ENCODE results near the gene CEP164. TPM values are rescaled to one million over a fixed set of nuclear protein-coding genes. Genes with fewer than 3 reads are reported as not detected.

The CEP164 gene
- polyA plus RNA-seq, 2 donors: 8.0 to 19.8 TPM

- Histone ChIP-seq H3K9me3 (ENCODE audit: control insufficient read depth in 2 of 2, insufficient read depth in 1 of 2, low read depth in 1 of 2, low read length in 1 of 2) (no peaks in the 10 kb centered on the region), H3K27ac (ENCODE audit: low read depth in 2 of 2, low read length in 1 of 2) (no peak overlapping the region), H3K4me1 (ENCODE audit: control insufficient read depth in 2 of 2, insufficient read depth in 2 of 2, low read length in 1 of 2) (no peaks in the 10 kb centered on the region), H3K36me3 (ENCODE audit: control insufficient read depth in 2 of 2, insufficient read depth in 2 of 2, low read length in 1 of 2) (peaks cover 17 to 33% of the 10 kb centered on the region in 2 donors), H3K4me3 (ENCODE audit: low read depth in 1 of 2, low read length in 2 of 2) (no peak overlapping the region), H3K27me3 (ENCODE audit: control insufficient read depth in 1 of 2, insufficient read depth in 2 of 2, low read length in 2 of 2) (no peaks in the 10 kb centered on the region)
- 95 to 98% methylated on average over 9 of the region's 9 CpGs for WGBS, 2 donors
Measured at GRCh38 chr11:117385906-117386305, 58.3 kb downstream of the CEP164 start.

DNA sequence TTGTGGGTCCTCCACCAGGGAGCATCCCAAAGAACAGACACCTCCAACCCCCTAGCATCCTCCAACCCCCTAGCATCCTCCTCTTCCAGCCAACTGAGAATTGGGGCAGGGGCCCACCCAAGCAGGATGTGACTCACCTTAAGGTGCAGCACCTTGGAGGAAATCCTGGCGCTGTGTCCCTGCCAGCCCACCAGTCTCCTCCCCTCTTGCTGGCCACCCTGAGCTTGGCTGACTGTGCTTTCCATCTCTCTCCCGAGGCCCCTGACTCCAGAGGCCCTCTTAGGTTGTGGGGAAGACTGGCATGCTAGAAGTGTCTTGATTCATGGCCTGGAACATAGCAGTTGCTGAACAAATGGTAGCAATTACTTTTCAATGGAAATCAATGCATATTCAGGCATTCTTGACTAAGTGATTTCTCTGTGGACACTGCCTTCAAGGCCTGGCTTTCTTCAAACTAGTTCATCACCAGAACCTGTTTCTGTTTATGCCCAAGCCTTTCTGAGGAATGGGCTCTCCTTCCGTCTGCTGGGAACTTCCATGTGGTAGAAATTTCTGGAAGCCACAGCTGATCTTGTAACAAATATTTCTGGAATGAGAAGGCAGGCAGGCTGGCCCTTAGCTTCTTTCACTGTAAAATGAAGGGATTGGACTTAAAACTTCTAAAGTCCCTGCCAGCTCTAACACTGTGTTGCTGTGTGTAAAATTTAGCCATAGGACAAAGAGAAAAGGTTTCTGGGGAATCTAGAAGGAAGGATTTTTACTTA is 60.5 kb downstream of the CEP164 start:
- no peaks in the 10 kb centered on the region for H3K27me3 ChIP-seq (ENCODE audit: control insufficient read depth in 1 of 2, insufficient read depth in 2 of 2, low read length in 2 of 2)
- H3K27ac ChIP-seq (ENCODE audit: low read depth in 2 of 2, low read length in 1 of 2): no peak overlapping the region
- peaks cover 26 to 41% of the 10 kb centered on the region in 2 donors for H3K36me3 ChIP-seq (ENCODE audit: control insufficient read depth in 2 of 2, insufficient read depth in 2 of 2, low read length in 1 of 2)
- no peak overlapping the region for H3K4me3 ChIP-seq (ENCODE audit: low read depth in 1 of 2, low read length in 2 of 2)
- 91 to 94% methylated on average over 3 of the region's 3 CpGs for WGBS, 2 donors
- H3K4me1 ChIP-seq (ENCODE audit: control insufficient read depth in 2 of 2, insufficient read depth in 2 of 2, low read length in 1 of 2): no peaks in the 10 kb centered on the region
- no peaks in the 10 kb centered on the region for H3K9me3 ChIP-seq (ENCODE audit: control insufficient read depth in 2 of 2, insufficient read depth in 1 of 2, low read depth in 1 of 2, low read length in 1 of 2)

GRCh38 chr11:117390743-117391142 is 63.1 kb downstream of the CEP164 start:
- 97 to 98% methylated on average over 8 of the region's 8 CpGs for WGBS, 2 donors
- Histone ChIP-seq H3K27ac (ENCODE audit: low read depth in 2 of 2, low read length in 1 of 2) (no peak overlapping the region), H3K4me3 (ENCODE audit: low read depth in 1 of 2, low read length in 2 of 2) (no peak overlapping the region), H3K27me3 (ENCODE audit: control insufficient read depth in 1 of 2, insufficient read depth in 2 of 2, low read length in 2 of 2) (no peaks in the 10 kb centered on the region), H3K36me3 (ENCODE audit: control insufficient read depth in 2 of 2, insufficient read depth in 2 of 2, low read length in 1 of 2) (peaks cover 41 to 55% of the 10 kb centered on the region in 2 donors), H3K4me1 (ENCODE audit: control insufficient read depth in 2 of 2, insufficient read depth in 2 of 2, low read length in 1 of 2) (no peaks in the 10 kb centered on the region), H3K9me3 (ENCODE audit: control insufficient read depth in 2 of 2, insufficient read depth in 1 of 2, low read depth in 1 of 2, low read length in 1 of 2) (no peaks in the 10 kb centered on the region)

GRCh38 chr11:117391181-117391580 is 63.5 kb downstream of the CEP164 start:
- Histone ChIP-seq H3K9me3 (ENCODE audit: control insufficient read depth in 2 of 2, insufficient read depth in 1 of 2, low read depth in 1 of 2, low read length in 1 of 2) (no peaks in the 10 kb centered on the region), H3K4me3 (ENCODE audit: low read depth in 1 of 2, low read length in 2 of 2) (no peak overlapping the region), H3K27ac (ENCODE audit: low read depth in 2 of 2, low read length in 1 of 2) (no peak overlapping the region), H3K27me3 (ENCODE audit: control insufficient read depth in 1 of 2, insufficient read depth in 2 of 2, low read length in 2 of 2) (no peaks in the 10 kb centered on the region), H3K4me1 (ENCODE audit: control insufficient read depth in 2 of 2, insufficient read depth in 2 of 2, low read length in 1 of 2) (no peaks in the 10 kb centered on the region), H3K36me3 (ENCODE audit: control insufficient read depth in 2 of 2, insufficient read depth in 2 of 2, low read length in 1 of 2) (peaks cover 45 to 54% of the 10 kb centered on the region in 2 donors)
- WGBS, 2 donors: 98 to 100% methylated on average over 8 of the region's 8 CpGs

- 87 to 90% methylated on average over 12 of the region's 12 CpGs for WGBS, 2 donors
- no peak overlapping the region for H3K4me3 ChIP-seq (ENCODE audit: low read depth in 1 of 2, low read length in 2 of 2)
- no peaks in the 10 kb centered on the region for H3K9me3 ChIP-seq (ENCODE audit: control insufficient read depth in 2 of 2, insufficient read depth in 1 of 2, low read depth in 1 of 2, low read length in 1 of 2)
- no peaks in the 10 kb centered on the region for H3K27me3 ChIP-seq (ENCODE audit: control insufficient read depth in 1 of 2, insufficient read depth in 2 of 2, low read length in 2 of 2)
- H3K36me3 ChIP-seq (ENCODE audit: control insufficient read depth in 2 of 2, insufficient read depth in 2 of 2, low read length in 1 of 2): peaks cover 44 to 58% of the 10 kb centered on the region in 2 donors
- no peaks in the 10 kb centered on the region for H3K4me1 ChIP-seq (ENCODE audit: control insufficient read depth in 2 of 2, insufficient read depth in 2 of 2, low read length in 1 of 2)
- no peak overlapping the region for H3K27ac ChIP-seq (ENCODE audit: low read depth in 2 of 2, low read length in 1 of 2)
Measured at GRCh38 chr11:117392001-117392690, 64.5 kb downstream of the CEP164 start.

GRCh38 chr11:117392979-117393378 is 65.3 kb downstream of the CEP164 start:
- WGBS, 2 donors: 96 to 97% methylated on average over 8 of the region's 8 CpGs
- Histone ChIP-seq H3K4me1 (ENCODE audit: control insufficient read depth in 2 of 2, insufficient read depth in 2 of 2, low read length in 1 of 2) (no peaks in the 10 kb centered on the region), H3K27ac (ENCODE audit: low read depth in 2 of 2, low read length in 1 of 2) (no peak overlapping the region), H3K9me3 (ENCODE audit: control insufficient read depth in 2 of 2, insufficient read depth in 1 of 2, low read depth in 1 of 2, low read length in 1 of 2) (no peaks in the 10 kb centered on the region), H3K4me3 (ENCODE audit: low read depth in 1 of 2, low read length in 2 of 2) (no peak overlapping the region), H3K27me3 (ENCODE audit: control insufficient read depth in 1 of 2, insufficient read depth in 2 of 2, low read length in 2 of 2) (no peaks in the 10 kb centered on the region), H3K36me3 (ENCODE audit: control insufficient read depth in 2 of 2, insufficient read depth in 2 of 2, low read length in 1 of 2) (peaks cover 44 to 55% of the 10 kb centered on the region in 2 donors)

DNA sequence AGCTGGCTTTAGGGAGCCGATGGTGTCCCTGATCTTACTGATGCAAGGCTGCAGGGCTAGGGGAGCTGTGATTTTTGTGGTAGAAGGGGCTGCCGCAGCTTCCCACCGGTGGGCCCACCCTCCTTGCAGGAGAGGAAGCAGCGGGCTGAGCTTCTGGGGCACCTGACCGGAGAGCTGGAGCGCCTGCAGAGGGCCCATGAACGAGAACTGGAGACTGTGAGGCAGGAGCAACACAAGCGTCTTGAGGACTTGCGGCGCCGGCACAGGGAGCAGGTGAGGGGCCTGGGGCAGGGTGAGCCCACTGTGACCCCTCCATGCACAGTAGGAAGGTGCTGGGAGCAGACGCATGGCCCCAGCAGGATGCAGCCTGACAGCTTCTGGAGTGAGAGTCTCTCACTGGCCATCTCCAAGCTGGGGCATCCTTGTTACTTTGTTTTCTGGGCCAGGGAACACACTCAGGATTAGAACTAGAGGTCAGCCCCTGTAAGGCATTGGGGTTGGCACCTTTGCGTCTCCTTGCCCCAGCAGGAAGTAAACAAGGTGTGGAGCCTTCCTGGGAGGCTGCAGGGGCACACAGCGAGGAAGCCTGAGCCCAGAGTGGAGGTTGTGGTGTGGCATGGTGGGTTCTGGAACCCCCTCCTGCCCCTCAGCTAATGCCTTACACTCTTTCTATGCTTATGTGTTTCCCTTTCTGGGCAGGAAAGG is 66.7 kb downstream of the CEP164 start:
- no peak overlapping the region for H3K27ac ChIP-seq (ENCODE audit: low read depth in 2 of 2, low read length in 1 of 2)
- H3K27me3 ChIP-seq (ENCODE audit: control insufficient read depth in 1 of 2, insufficient read depth in 2 of 2, low read length in 2 of 2): no peaks in the 10 kb centered on the region
- H3K4me1 ChIP-seq (ENCODE audit: control insufficient read depth in 2 of 2, insufficient read depth in 2 of 2, low read length in 1 of 2): no peaks in the 10 kb centered on the region
- peaks cover 49 to 56% of the 10 kb centered on the region in 2 donors for H3K36me3 ChIP-seq (ENCODE audit: control insufficient read depth in 2 of 2, insufficient read depth in 2 of 2, low read length in 1 of 2)
- H3K4me3 ChIP-seq (ENCODE audit: low read depth in 1 of 2, low read length in 2 of 2): no peak overlapping the region
- peaks cover 2 to 6% of the 10 kb centered on the region in 2 donors for H3K9me3 ChIP-seq (ENCODE audit: control insufficient read depth in 2 of 2, insufficient read depth in 1 of 2, low read depth in 1 of 2, low read length in 1 of 2)
- 95 to 96% methylated on average over 14 of the region's 14 CpGs for WGBS, 2 donors

GRCh38 chr11:117395476-117395875 is 67.8 kb downstream of the CEP164 start:
- no peaks in the 10 kb centered on the region for H3K27me3 ChIP-seq (ENCODE audit: control insufficient read depth in 1 of 2, insufficient read depth in 2 of 2, low read length in 2 of 2)
- WGBS, 2 donors: 91 to 94% methylated on average over 4 of the region's 4 CpGs
- H3K9me3 ChIP-seq (ENCODE audit: control insufficient read depth in 2 of 2, insufficient read depth in 1 of 2, low read depth in 1 of 2, low read length in 1 of 2): peaks cover 2 to 6% of the 10 kb centered on the region in 2 donors
- H3K27ac ChIP-seq (ENCODE audit: low read depth in 2 of 2, low read length in 1 of 2): no peak overlapping the region
- H3K4me3 ChIP-seq (ENCODE audit: low read depth in 1 of 2, low read length in 2 of 2): no peak overlapping the region
- H3K4me1 ChIP-seq (ENCODE audit: control insufficient read depth in 2 of 2, insufficient read depth in 2 of 2, low read length in 1 of 2): no peaks in the 10 kb centered on the region
- peaks cover 49 to 56% of the 10 kb centered on the region in 2 donors for H3K36me3 ChIP-seq (ENCODE audit: control insufficient read depth in 2 of 2, insufficient read depth in 2 of 2, low read length in 1 of 2)

DNA sequence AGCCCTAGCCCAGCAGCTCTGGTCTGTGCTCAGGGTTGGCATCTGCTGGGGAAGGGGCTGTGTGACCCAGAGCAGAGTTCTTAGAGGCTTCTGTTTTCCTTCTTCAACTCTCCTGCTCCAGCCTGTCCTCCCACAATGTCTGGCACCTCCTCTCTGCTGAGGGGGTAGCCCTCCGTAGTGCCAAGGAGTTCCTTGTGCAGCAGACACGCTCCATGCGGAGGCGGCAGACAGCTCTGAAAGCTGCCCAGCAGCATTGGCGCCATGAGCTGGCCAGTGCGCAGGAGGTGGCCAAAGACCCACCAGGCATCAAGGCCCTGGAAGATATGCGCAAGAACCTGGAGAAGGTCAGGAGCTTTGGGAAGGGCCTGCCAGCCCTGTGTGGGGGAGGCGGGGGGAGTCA is 69.3 kb downstream of the CEP164 start:
- Histone ChIP-seq H3K36me3 (ENCODE audit: control insufficient read depth in 2 of 2, insufficient read depth in 2 of 2, low read length in 1 of 2) (peaks cover 40 to 46% of the 10 kb centered on the region in 2 donors), H3K27ac (ENCODE audit: low read depth in 2 of 2, low read length in 1 of 2) (no peak overlapping the region), H3K9me3 (ENCODE audit: control insufficient read depth in 2 of 2, insufficient read depth in 1 of 2, low read depth in 1 of 2, low read length in 1 of 2) (peaks cover 2 to 6% of the 10 kb centered on the region in 2 donors), H3K4me3 (ENCODE audit: low read depth in 1 of 2, low read length in 2 of 2) (no peak overlapping the region), H3K27me3 (ENCODE audit: control insufficient read depth in 1 of 2, insufficient read depth in 2 of 2, low read length in 2 of 2) (no peaks in the 10 kb centered on the region), H3K4me1 (ENCODE audit: control insufficient read depth in 2 of 2, insufficient read depth in 2 of 2, low read length in 1 of 2) (no peaks in the 10 kb centered on the region)
- WGBS, 2 donors: 98 to 99% methylated on average over 8 of the region's 8 CpGs

Data from esophagus (tissue), 2 donors.